ENCODE data around the gene UBR3.
A peak's percentile ranks its signal among the peaks of the same experiment; 100 is the strongest.

The UBR3 gene

GRCh38 chr2:169994752-169995151, 167.5 kb downstream of the UBR3 start (continued):
- TF ChIP-seq ZBTB10 (tag by site-specific recombination; IDR thresholded peaks at IDR 0.05) (no peak), SP2 (tag by site-specific recombination; IDR thresholded peaks at IDR 0.05) (no peak), ZNF514 (tag by site-specific recombination; IDR thresholded peaks at IDR 0.05) (no peak), ZNF175 (tag by site-specific recombination; IDR thresholded peaks at IDR 0.05) (no peak), KLF10 (tag by site-specific recombination; IDR thresholded peaks at IDR 0.05) (no peak), ZNF623 (tag by site-specific recombination; IDR thresholded peaks at IDR 0.05) (no peak), ZNF791 (tag by site-specific recombination; IDR thresholded peaks at IDR 0.05) (no peak), ZSCAN4 (tag by site-specific recombination; IDR thresholded peaks at IDR 0.05) (no peak)

- ChIA-PET CTCF (no interaction called here), POLR2A (no interaction called here)
- Histone ChIP-seq H3K4me3 (ENCODE audit: low read depth, low read length) (no peak overlapping the region), H3K9me3 (ENCODE audit: control insufficient read depth, insufficient read depth, low read depth, low read length) (no peaks in the 10 kb centered on the region), H3K27ac (ENCODE audit: extremely low read depth, low read depth, low read length) (no peak overlapping the region), H3K4me1 (ENCODE audit: control insufficient read depth, insufficient read depth, low read length) (no peaks in the 10 kb centered on the region), H3K36me3 (ENCODE audit: control insufficient read depth in 2 of 2, insufficient read depth in 1 of 2, low read length in 2 of 2) (peaks cover 0 to 30% of the 10 kb centered on the region in 2 experiments; a peak in 1 of 3 replicates)
- TF ChIP-seq WT1 (tag by site-specific recombination; IDR thresholded peaks at IDR 0.05) (no peak), ZNF157 (tag by site-specific recombination; IDR thresholded peaks at IDR 0.05) (no peak), SETDB1 (IDR thresholded peaks at IDR 0.05; ENCODE audit: insufficient read length, low read length) (peak; percentile 78), ZNF292 (tag by site-specific recombination; IDR thresholded peaks at IDR 0.05; ENCODE audit: borderline replicate concordance, low read depth) (no peak)
These were observed 170.1 kb downstream of the UBR3 start for GRCh38 chr2:169997140-169997887.

GRCh38 chr2:169999054-169999453, 171.8 kb downstream of the UBR3 start:
- CTCF ChIA-PET: no interaction called here
- TF ChIP-seq ZNF350 (tag by site-specific recombination; IDR thresholded peaks at IDR 0.05) (no peak), ZNF777 (tag by site-specific recombination; IDR thresholded peaks at IDR 0.05; ENCODE audit: borderline replicate concordance) (no peak), ZNF560 (tag by site-specific recombination; IDR thresholded peaks at IDR 0.05; ENCODE audit: borderline replicate concordance) (no peak), BCL6B (tag by site-specific recombination; IDR thresholded peaks at IDR 0.05) (no peak), GLIS1 (tag by site-specific recombination; IDR thresholded peaks at IDR 0.05) (no peak), ELK4 (IDR thresholded peaks at IDR 0.05; ENCODE audit: borderline replicate concordance, low read depth, low read length) (no peak)

More at GRCh38 chr2:169999054-169999453, 171.8 kb downstream of the UBR3 start:
- Histone ChIP-seq H3K4me1 (ENCODE audit: control insufficient read depth, insufficient read depth, low read length) (no peaks in the 10 kb centered on the region), H3K9me3 (ENCODE audit: control insufficient read depth, insufficient read depth, low read depth, low read length) (no peaks in the 10 kb centered on the region), H3K27ac (ENCODE audit: extremely low read depth, low read depth, low read length) (no peak overlapping the region), H3K4me3 (ENCODE audit: low read depth, low read length) (no peak overlapping the region), H3K36me3 (ENCODE audit: control insufficient read depth in 2 of 2, insufficient read depth in 1 of 2, low read length in 2 of 2) (peaks cover 0 to 42% of the 10 kb centered on the region in 2 experiments; a peak in 1 of 3 replicates)
- POLR2A ChIA-PET: no interaction called here
